GM23338 (cell line): ENCODE measurements around the gene SCAPER. TPM values are rescaled to one million over a fixed set of nuclear protein-coding genes. Genes with fewer than 3 reads are reported as not detected.

Experiments
- ATAC-seq: fragments of 200-7000 bp; cut with Tn5 transposase; 3 replicates; pipeline ENCODE4 v1.9.1; 2020
- DNase-seq: peaks from one replicate; pipeline ENCODE4 v3.0.0-alpha.2; 2015; ENCODE audit warnings: low spot score
- H2AFZ ChIP-seq: fragments of 200-600 bp; sonication (generic); 2 replicates; pipeline ENCODE4 v1.8.0; 2016; ENCODE audit warnings: antibody characterized with exemption, mild to moderate bottlenecking, moderate library complexity
- H3F3A ChIP-seq: fragments of 200-600 bp; sonication (generic); replicated peaks from 2 replicates; pipeline ENCODE4 v1.8.0; 2017; ENCODE audit warnings: antibody characterized with exemption, mixed run types, low read depth
- H3K27ac ChIP-seq: fragments of 200-600 bp; sonication (generic); 2 replicates; pipeline ENCODE4 v1.6.1; 2016; ENCODE audit warnings: low read depth
- H3K27me3 ChIP-seq: fragments of 200-600 bp; sonication (generic); 2 replicates; pipeline ENCODE4 v1.8.0; 2016; ENCODE audit warnings: mild to moderate bottlenecking, mixed run types, moderate library complexity; ENCODE audit not compliant: insufficient read depth
- H3K36me3 ChIP-seq: fragments of 200-600 bp; sonication (generic); 2 replicates; pipeline ENCODE4 v1.8.0; 2016; ENCODE audit warnings: mild to moderate bottlenecking; ENCODE audit not compliant: insufficient read depth
- H3K4me1 ChIP-seq: fragments of 200-600 bp; sonication (generic); 2 replicates; pipeline ENCODE4 v1.8.0; 2016; ENCODE audit warnings: mild to moderate bottlenecking, moderate library complexity; ENCODE audit not compliant: insufficient read depth
- H3K4me2 ChIP-seq: fragments of 200-600 bp; sonication (generic); 2 replicates; pipeline ENCODE4 v1.7.1; 2017; ENCODE audit warnings: mixed run types
- H3K4me3 ChIP-seq: fragments of 200-600 bp; sonication (generic); 2 replicates; pipeline ENCODE4 v1.6.1; 2016; ENCODE audit warnings: mixed run types
- H3K79me2 ChIP-seq: fragments of 200-600 bp; sonication (generic); replicated peaks from 2 replicates; pipeline ENCODE4 v1.8.0; 2017; ENCODE audit warnings: mild to moderate bottlenecking; ENCODE audit not compliant: insufficient read depth
- H3K9me2 ChIP-seq: fragments of 200-600 bp; sonication (generic); 2 replicates; pipeline ENCODE4 v1.8.0; 2017; ENCODE audit not compliant: insufficient read depth
- H4K20me1 ChIP-seq: fragments of 200-600 bp; sonication (generic); replicated peaks from 2 replicates; pipeline ENCODE4 v1.8.0; 2017; ENCODE audit warnings: mild to moderate bottlenecking; ENCODE audit not compliant: insufficient read depth
- H3K27ac Mint-ChIP-seq: 2 replicates; pipeline ENCODE4 v1.8.0; 2020; ENCODE audit warnings: inconsistent platforms, mild to moderate bottlenecking, moderate library complexity, mixed read lengths
- H3K27me3 Mint-ChIP-seq: 3 replicates; pipeline ENCODE4 v1.8.0; 2022; ENCODE audit warnings: low read depth, mild to moderate bottlenecking, moderate library complexity, mixed read lengths, inconsistent platforms; ENCODE audit not compliant: insufficient read depth, poor library complexity
- H3K36me3 Mint-ChIP-seq: 3 replicates; pipeline ENCODE4 v1.8.0; 2021; ENCODE audit warnings: low read depth, mild to moderate bottlenecking, inconsistent platforms, moderate library complexity, mixed read lengths
- H3K4me1 Mint-ChIP-seq: 3 replicates; pipeline ENCODE4 v1.8.0; 2020; ENCODE audit warnings: mild to moderate bottlenecking, inconsistent platforms, mixed read lengths
- H3K4me3 Mint-ChIP-seq: 3 replicates; pipeline ENCODE4 v1.8.0; 2021; ENCODE audit warnings: moderate library complexity, mild to moderate bottlenecking, inconsistent platforms, mixed read lengths
- H3K9me3 Mint-ChIP-seq: 3 replicates; pipeline ENCODE4 v1.8.0; 2020; ENCODE audit warnings: moderate library complexity, mild to moderate bottlenecking, inconsistent platforms, mixed read lengths
- CREB1 ChIP-seq: fragments of 250-450 bp; sonication (Bioruptor Pico); IDR thresholded peaks from 2 replicates; pipeline ENCODE4 v1.5.0; 2020; ENCODE audit warnings: low read depth, mild to moderate bottlenecking, moderate library complexity
- EZH2 ChIP-seq: fragments of 200-600 bp; sonication (generic); IDR thresholded peaks from one replicate; pipeline ENCODE4 v1.8.0; 2017; ENCODE audit warnings: antibody characterized with exemption, mild to moderate bottlenecking, low read depth; ENCODE audit not compliant: unreplicated experiment
- EZH2phosphoT487 ChIP-seq: fragments of 200-600 bp; sonication (generic); IDR thresholded peaks from one replicate; pipeline ENCODE4 v1.8.1; 2018; ENCODE audit warnings: antibody characterized with exemption; ENCODE audit not compliant: unreplicated experiment
- JUNB ChIP-seq: IDR thresholded peaks from one replicate; pipeline ENCODE4 v1.6.1; 2016; ENCODE audit warnings: antibody characterized with exemption; ENCODE audit not compliant: unreplicated experiment
- NANOG ChIP-seq: IDR thresholded peaks from 2 replicates; pipeline ENCODE4 v1.6.1; 2016; ENCODE audit warnings: antibody characterized with exemption, borderline replicate concordance
- POLR2AphosphoS5 ChIP-seq: IDR thresholded peaks from 2 replicates; pipeline ENCODE4 v1.6.1; 2016; ENCODE audit warnings: antibody characterized with exemption, low read depth
- STAT1 ChIP-seq: IDR thresholded peaks from one replicate; pipeline ENCODE4 v1.6.1; 2016; ENCODE audit warnings: antibody characterized with exemption; ENCODE audit not compliant: unreplicated experiment
- ZNF114 ChIP-seq: fragments of 250-450 bp; sonication (Bioruptor Pico); IDR thresholded peaks from 2 replicates; pipeline ENCODE4 v1.5.0; 2020; ENCODE audit warnings: mild to moderate bottlenecking, moderate library complexity
- ZNF331 ChIP-seq: fragments of 250-450 bp; sonication (Bioruptor Pico); IDR thresholded peaks from 2 replicates; pipeline ENCODE4 v1.5.0; 2020; ENCODE audit warnings: low read depth, mild to moderate bottlenecking, moderate library complexity
- polyA plus RNA-seq: library from polyadenylated mRNA; unstranded; fragments of >200 nt; fragmentation: Nextera tagmentation; extraction: Ambion mirVana; gene quantifications from 2 replicates; pipeline ENCODE4 v1.2.1, GENCODE V29; 2016
- total RNA-seq: library from RNA; depleted of rRNA; stranded (reverse); fragments of >200 nt; shearing (Covaris generic); gene quantifications from 2 replicates; pipeline ENCODE4 v1.2.3, GENCODE V29; 2014
- TF ChIP-seq, protein P1 (sequence below): fragments of 250-450 bp; sonication (Bioruptor Pico); IDR thresholded peaks from 2 replicates; pipeline ENCODE4 v1.5.0; 2020; ENCODE audit warnings: mild to moderate bottlenecking, moderate library complexity
- TF ChIP-seq, protein P2 (sequence below): IDR thresholded peaks from one replicate; pipeline ENCODE4 v1.6.1; 2018; ENCODE audit warnings: antibody characterized with exemption; ENCODE audit not compliant: unreplicated experiment
- TF ChIP-seq, protein P3 (sequence below), 2 experiments: fragments of 200-600 bp in 1 of 2; sonication (generic) in 1 of 2; conservative IDR thresholded peaks; 2 replicates each; pipeline versions ENCODE4 v1.5.1 to v1.6.1; 2016 to 2017; ENCODE audit warnings: antibody characterized with exemption in 2 of 2, low read depth in 2 of 2, mild to moderate bottlenecking in 2 of 2, moderate library complexity in 1 of 2
- TF ChIP-seq, protein P4 (sequence below): IDR thresholded peaks from 2 replicates; pipeline ENCODE4 v1.6.1; 2016; ENCODE audit warnings: antibody characterized with exemption

SCAPER gene
- total and polyA plus RNA-seq, 2 experiments from 2014 or later, result 9.1 to 17.6 TPM

DNA sequence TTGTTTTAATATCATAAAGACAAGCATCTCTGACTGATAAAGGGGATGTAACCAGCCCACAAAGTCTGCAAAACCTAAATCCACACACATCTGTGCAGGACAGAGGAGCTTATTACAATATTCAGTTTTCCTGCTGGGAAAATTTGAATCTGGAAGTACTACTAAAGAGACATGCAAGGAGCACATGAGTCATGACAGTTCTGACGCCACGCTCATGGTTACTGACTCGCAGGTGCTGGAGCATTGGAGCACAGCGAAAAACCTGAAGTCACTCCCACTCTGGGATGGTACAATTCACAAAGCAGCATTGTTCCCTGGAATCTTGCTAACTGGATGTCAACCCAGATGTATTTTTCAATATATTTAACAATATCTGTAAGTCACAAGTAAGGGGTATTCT is 576.2 kb downstream of the SCAPER start:
- H3K27me3 ChIP-seq, result 0 out of 2 replicates have a peak, but pooled peaks cover 6% of the 10 kb centered on the region
- H3F3A ChIP-seq, result no peaks in the 10 kb centered on the region
- H2AFZ ChIP-seq, result no peak overlapping the region
- H3K4me2 ChIP-seq, result no peak overlapping the region
- H3K9me2 ChIP-seq, result no peaks in the 10 kb centered on the region
- Mint-ChIP-seq H3K4me3 (no peak overlapping the region), H3K36me3 (no peaks in the 10 kb centered on the region; the same call in 2 of the 3 replicates), H3K9me3 (no peaks in the 10 kb centered on the region; the same call in 2 of the 3 replicates), H3K27me3 (peaks cover 15% of the 10 kb centered on the region), H3K4me1 (peaks cover 8% of the 10 kb centered on the region; the same call in 2 of the 3 replicates), H3K27ac (no peak overlapping the region)
- no peak overlapping the region for H3K27ac ChIP-seq
- no peaks in the 10 kb centered on the region for H3K4me1 ChIP-seq
- no peak for ATAC-seq
- no peak for TF ChIP-seq CREB1 (CRISPR knock-in tag)
- no peak for TF ChIP-seq STAT1
- TF ChIP-seq JUNB, result no peak
- TF ChIP-seq ZNF331, result no peak
- TF ChIP-seq, protein P1, sequence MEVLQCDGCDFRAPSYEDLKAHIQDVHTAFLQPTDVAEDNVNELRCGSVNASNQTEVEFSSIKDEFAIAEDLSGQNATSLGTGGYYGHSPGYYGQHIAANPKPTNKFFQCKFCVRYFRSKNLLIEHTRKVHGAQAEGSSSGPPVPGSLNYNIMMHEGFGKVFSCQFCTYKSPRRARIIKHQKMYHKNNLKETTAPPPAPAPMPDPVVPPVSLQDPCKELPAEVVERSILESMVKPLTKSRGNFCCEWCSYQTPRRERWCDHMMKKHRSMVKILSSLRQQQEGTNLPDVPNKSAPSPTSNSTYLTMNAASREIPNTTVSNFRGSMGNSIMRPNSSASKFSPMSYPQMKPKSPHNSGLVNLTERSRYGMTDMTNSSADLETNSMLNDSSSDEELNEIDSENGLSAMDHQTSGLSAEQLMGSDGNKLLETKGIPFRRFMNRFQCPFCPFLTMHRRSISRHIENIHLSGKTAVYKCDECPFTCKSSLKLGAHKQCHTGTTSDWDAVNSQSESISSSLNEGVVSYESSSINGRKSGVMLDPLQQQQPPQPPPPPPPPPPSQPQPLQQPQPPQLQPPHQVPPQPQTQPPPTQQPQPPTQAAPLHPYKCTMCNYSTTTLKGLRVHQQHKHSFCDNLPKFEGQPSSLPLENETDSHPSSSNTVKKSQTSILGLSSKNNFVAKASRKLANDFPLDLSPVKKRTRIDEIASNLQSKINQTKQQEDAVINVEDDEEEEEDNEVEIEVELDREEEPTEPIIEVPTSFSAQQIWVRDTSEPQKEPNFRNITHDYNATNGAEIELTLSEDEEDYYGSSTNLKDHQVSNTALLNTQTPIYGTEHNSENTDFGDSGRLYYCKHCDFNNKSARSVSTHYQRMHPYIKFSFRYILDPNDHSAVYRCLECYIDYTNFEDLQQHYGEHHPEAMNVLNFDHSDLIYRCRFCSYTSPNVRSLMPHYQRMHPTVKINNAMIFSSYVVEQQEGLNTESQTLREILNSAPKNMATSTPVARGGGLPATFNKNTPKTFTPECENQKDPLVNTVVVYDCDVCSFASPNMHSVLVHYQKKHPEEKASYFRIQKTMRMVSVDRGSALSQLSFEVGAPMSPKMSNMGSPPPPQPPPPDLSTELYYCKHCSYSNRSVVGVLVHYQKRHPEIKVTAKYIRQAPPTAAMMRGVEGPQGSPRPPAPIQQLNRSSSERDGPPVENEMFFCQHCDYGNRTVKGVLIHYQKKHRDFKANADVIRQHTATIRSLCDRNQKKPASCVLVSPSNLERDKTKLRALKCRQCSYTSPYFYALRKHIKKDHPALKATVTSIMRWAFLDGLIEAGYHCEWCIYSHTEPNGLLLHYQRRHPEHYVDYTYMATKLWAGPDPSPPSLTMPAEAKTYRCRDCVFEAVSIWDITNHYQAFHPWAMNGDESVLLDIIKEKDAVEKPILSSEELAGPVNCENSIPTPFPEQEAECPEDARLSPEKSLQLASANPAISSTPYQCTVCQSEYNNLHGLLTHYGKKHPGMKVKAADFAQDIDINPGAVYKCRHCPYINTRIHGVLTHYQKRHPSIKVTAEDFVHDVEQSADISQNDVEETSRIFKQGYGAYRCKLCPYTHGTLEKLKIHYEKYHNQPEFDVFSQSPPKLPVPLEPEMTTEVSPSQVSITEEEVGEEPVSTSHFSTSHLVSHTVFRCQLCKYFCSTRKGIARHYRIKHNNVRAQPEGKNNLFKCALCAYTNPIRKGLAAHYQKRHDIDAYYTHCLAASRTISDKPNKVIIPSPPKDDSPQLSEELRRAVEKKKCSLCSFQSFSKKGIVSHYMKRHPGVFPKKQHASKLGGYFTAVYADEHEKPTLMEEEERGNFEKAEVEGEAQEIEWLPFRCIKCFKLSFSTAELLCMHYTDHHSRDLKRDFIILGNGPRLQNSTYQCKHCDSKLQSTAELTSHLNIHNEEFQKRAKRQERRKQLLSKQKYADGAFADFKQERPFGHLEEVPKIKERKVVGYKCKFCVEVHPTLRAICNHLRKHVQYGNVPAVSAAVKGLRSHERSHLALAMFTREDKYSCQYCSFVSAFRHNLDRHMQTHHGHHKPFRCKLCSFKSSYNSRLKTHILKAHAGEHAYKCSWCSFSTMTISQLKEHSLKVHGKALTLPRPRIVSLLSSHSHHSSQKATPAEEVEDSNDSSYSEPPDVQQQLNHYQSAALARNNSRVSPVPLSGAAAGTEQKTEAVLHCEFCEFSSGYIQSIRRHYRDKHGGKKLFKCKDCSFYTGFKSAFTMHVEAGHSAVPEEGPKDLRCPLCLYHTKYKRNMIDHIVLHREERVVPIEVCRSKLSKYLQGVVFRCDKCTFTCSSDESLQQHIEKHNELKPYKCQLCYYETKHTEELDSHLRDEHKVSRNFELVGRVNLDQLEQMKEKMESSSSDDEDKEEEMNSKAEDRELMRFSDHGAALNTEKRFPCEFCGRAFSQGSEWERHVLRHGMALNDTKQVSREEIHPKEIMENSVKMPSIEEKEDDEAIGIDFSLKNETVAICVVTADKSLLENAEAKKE (CRISPR knock-in tag), result no peak
- TF ChIP-seq, protein P2, sequence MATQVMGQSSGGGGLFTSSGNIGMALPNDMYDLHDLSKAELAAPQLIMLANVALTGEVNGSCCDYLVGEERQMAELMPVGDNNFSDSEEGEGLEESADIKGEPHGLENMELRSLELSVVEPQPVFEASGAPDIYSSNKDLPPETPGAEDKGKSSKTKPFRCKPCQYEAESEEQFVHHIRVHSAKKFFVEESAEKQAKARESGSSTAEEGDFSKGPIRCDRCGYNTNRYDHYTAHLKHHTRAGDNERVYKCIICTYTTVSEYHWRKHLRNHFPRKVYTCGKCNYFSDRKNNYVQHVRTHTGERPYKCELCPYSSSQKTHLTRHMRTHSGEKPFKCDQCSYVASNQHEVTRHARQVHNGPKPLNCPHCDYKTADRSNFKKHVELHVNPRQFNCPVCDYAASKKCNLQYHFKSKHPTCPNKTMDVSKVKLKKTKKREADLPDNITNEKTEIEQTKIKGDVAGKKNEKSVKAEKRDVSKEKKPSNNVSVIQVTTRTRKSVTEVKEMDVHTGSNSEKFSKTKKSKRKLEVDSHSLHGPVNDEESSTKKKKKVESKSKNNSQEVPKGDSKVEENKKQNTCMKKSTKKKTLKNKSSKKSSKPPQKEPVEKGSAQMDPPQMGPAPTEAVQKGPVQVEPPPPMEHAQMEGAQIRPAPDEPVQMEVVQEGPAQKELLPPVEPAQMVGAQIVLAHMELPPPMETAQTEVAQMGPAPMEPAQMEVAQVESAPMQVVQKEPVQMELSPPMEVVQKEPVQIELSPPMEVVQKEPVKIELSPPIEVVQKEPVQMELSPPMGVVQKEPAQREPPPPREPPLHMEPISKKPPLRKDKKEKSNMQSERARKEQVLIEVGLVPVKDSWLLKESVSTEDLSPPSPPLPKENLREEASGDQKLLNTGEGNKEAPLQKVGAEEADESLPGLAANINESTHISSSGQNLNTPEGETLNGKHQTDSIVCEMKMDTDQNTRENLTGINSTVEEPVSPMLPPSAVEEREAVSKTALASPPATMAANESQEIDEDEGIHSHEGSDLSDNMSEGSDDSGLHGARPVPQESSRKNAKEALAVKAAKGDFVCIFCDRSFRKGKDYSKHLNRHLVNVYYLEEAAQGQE, result no peak
- TF ChIP-seq EZH2, result no peak
- TF ChIP-seq NANOG, result no peak
- TF ChIP-seq, protein P3, sequence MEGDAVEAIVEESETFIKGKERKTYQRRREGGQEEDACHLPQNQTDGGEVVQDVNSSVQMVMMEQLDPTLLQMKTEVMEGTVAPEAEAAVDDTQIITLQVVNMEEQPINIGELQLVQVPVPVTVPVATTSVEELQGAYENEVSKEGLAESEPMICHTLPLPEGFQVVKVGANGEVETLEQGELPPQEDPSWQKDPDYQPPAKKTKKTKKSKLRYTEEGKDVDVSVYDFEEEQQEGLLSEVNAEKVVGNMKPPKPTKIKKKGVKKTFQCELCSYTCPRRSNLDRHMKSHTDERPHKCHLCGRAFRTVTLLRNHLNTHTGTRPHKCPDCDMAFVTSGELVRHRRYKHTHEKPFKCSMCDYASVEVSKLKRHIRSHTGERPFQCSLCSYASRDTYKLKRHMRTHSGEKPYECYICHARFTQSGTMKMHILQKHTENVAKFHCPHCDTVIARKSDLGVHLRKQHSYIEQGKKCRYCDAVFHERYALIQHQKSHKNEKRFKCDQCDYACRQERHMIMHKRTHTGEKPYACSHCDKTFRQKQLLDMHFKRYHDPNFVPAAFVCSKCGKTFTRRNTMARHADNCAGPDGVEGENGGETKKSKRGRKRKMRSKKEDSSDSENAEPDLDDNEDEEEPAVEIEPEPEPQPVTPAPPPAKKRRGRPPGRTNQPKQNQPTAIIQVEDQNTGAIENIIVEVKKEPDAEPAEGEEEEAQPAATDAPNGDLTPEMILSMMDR (conservative IDR thresholded peaks at IDR 0.05; ENCODE audit: low read depth in 2 of 2), result no peak
- TF ChIP-seq ZNF114 (CRISPR knock-in tag), result no peak
- no peak for TF ChIP-seq POLR2AphosphoS5
- no peak for TF ChIP-seq EZH2phosphoT487
- TF ChIP-seq, protein P4, sequence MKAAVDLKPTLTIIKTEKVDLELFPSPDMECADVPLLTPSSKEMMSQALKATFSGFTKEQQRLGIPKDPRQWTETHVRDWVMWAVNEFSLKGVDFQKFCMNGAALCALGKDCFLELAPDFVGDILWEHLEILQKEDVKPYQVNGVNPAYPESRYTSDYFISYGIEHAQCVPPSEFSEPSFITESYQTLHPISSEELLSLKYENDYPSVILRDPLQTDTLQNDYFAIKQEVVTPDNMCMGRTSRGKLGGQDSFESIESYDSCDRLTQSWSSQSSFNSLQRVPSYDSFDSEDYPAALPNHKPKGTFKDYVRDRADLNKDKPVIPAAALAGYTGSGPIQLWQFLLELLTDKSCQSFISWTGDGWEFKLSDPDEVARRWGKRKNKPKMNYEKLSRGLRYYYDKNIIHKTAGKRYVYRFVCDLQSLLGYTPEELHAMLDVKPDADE, result no peak
- no peak overlapping the region for H3K4me3 ChIP-seq
- no peaks in the 10 kb centered on the region for H3K36me3 ChIP-seq
- H3K79me2 ChIP-seq, result no peaks in the 10 kb centered on the region
- H4K20me1 ChIP-seq, result no peaks in the 10 kb centered on the region
- DNase-seq, result no peak
